GM10266 (cell line): ENCODE results near the gene VAV1.
"Not testable (repeated sequence)": the region's sequence is repeated elsewhere in the genome, so short reads cannot be mapped to it uniquely, and the experiment has no call there.

Experiments
- DNase-seq: peaks from one replicate; pipeline ENCODE4 v3.0.0; 2012; ENCODE audit errors: extremely low spot score
- TF ChIP-seq, protein P1 (sequence below): IDR thresholded peaks from 2 replicates; pipeline ENCODE4 v1.5.1; 2012; ENCODE audit warnings: mild to moderate bottlenecking, low read depth; ENCODE audit not compliant: control insufficient read depth, insufficient read depth; ENCODE audit errors: missing control alignments

VAV1 gene

DNA sequence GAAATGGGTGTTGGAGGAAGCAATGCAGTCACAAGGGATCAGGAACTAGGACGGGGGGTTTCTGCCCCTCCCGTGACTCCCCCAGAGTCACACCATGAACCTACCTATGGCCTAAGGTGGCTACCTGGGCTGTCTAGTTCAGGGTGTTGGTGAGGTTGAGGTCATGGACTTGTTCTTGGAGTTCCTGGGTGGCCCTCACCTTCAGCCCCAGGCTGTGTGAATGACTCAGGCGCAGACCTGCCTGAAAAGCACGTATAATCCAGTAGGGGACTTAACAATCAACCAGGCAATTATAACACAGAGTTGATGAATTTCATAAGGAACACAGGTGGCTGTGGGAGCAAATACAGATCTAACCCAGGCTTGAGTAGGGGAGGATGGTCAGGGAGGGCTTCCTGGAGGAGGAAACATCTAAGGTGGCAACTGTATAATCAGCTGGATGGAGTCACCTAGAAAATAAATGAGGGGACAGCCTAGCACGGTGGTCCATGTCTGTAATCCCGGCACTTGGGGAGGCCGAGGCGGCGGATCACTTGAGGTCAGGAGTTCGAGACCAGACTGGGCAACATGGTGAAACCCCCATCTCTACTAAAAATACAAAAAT is 89.3 kb downstream of the VAV1 start:
- TF ChIP-seq, protein P1, sequence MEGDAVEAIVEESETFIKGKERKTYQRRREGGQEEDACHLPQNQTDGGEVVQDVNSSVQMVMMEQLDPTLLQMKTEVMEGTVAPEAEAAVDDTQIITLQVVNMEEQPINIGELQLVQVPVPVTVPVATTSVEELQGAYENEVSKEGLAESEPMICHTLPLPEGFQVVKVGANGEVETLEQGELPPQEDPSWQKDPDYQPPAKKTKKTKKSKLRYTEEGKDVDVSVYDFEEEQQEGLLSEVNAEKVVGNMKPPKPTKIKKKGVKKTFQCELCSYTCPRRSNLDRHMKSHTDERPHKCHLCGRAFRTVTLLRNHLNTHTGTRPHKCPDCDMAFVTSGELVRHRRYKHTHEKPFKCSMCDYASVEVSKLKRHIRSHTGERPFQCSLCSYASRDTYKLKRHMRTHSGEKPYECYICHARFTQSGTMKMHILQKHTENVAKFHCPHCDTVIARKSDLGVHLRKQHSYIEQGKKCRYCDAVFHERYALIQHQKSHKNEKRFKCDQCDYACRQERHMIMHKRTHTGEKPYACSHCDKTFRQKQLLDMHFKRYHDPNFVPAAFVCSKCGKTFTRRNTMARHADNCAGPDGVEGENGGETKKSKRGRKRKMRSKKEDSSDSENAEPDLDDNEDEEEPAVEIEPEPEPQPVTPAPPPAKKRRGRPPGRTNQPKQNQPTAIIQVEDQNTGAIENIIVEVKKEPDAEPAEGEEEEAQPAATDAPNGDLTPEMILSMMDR: no peak

GRCh38 chr19:6862673-6863078 is 90.2 kb downstream of the VAV1 start:
- peak; percentile 84 for DNase-seq
- TF ChIP-seq, protein P1: peak; percentile 98

More for the DNA sequence above, 89.3 kb downstream of the VAV1 start:
- DNase-seq: no peak

DNA sequence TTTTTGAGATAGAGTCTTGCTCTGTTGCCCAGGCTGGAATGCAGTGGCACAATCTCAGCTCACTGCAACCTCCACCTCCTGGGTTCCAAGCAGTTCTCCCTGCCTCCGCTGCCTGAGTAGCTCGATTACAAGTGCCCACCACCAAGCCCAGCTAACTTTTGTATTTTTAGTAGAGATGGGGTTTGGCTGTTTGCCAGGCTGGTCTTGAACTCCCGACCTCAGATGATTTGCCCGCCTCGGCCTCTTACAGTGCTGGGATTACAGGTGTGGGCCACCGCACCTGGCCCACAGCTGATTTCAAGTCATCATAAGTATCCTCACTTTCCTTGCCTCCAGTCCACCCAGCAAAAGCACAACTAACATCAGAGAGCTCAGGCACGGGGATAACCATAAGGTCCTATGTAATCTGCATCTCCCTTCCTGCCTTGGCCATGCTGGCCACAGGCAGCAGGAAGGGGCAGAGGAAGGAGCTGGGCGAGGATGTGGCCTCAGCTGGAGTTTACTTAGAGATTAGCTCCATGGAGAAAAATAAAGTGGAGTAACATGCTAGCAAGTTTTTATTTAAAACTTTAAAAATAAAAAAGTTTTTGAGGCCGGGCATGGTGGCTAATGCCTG is 91.9 kb downstream of the VAV1 start:
- TF ChIP-seq, protein P1: no peak
- DNase-seq: no peak

GRCh38 chr19:6865849-6866248 is 93.3 kb downstream of the VAV1 start:
- TF ChIP-seq, protein P1: no peak
- no peak for DNase-seq

DNA sequence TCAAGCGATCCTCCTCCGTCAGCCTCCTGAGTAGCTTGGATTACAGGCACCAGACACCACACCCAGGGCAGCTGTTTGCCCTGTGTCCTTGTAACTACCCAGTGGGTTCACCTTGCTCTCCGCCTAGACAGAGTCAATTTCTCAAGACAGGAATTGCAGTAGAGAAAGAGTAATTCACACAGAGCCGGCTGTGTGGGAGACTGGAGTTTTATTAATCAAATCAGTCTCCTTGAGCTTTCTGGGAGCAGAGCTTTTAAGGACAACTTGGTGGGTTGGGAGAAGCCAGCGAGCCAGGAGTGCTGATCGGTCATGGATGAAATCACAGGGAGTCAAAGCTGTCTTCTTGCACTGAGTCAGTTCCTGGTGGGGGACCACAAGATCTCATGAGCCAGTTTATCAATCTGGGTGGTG is 94.2 kb downstream of the VAV1 start:
- TF ChIP-seq, protein P1: no peak
- DNase-seq: no peak

GRCh38 chr19:6868351-6868750 is 95.8 kb downstream of the VAV1 start:
- no peak for DNase-seq
- TF ChIP-seq, protein P1: no peak

DNA sequence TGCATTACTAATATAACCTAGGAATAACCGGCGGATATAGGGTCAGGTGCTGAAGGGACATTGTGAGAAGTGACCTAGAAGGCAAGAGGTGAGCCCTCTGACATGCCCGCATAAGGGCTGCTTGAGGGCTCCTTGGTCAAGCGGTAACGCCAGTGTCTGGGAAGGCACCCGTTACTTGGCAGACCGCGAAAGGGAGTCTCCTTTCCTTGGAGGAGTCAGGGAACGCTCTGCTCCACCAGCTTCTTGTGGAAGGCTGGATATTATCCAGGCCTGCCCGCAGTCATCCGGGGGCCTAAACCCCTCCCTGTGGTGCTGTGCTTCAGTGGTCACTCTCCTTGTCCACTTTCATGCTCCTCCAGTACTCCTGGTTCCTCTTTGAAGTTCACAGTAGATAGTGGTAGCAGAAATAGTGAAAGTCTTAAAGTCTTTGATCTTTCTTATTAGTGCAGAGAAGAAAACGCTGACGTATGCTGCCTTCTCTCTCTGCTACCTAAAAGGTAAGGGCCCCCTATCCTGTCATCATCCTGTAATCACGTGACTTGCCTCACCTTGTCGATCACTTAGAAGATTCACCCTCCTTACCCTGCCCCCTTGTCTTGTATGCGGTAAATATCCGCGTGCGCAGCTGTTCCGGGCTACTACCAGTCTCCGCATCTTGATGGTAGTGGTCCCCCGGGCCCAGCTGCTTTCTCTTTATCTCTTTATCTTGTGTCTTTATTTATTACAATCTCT is 96.8 kb downstream of the VAV1 start:
- DNase-seq: not testable (repeated sequence)
